ENCODE measurements around the gene PXMP4.

Gene PXMP4

GRCh38 chr20:33744181-33744580 lies 24.1 kb upstream of the PXMP4 start:
- TF ChIP-seq REST (IDR thresholded peaks at IDR 0.05; ENCODE audit: insufficient read depth in 1 of 2, low read depth in 2 of 2, low read length in 2 of 2) (no peak), TAF1 (IDR thresholded peaks at IDR 0.05; ENCODE audit: borderline replicate concordance, insufficient read depth, low read length) (no peak), FOXP2 (optimal IDR thresholded peaks at IDR 0.05; ENCODE audit: borderline replicate concordance, extremely low read depth, extremely low read length, insufficient read depth) (no peak), SIN3A (IDR thresholded peaks at IDR 0.05; ENCODE audit: borderline replicate concordance, insufficient read depth, low read length) (no peak), POLR2AphosphoS5 (IDR thresholded peaks at IDR 0.05; ENCODE audit: low read depth, low read length) (no peak)

DNA sequence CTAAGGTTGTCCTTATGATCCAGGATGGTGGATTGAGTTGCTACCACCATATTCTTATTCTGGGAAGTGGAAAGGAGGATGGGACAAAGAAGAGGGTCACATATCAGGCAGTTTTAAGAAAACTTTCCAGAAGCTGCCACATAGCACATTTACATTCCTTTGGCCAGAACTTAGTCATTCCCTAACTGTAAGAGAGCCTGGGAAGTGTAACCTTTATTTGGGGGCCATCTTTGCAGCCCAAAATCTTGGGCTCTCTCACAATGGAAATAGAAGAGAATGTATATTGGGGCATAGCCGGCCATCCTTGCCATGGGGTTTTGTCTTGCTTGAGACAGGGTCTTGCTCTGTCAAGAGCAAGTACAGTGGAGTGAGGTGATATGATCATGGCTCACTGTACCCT lies 20.1 kb upstream of the PXMP4 start:
- no peak for TF ChIP-seq POLR2AphosphoS5 (IDR thresholded peaks at IDR 0.05; ENCODE audit: low read depth, low read length)
- TF ChIP-seq SIN3A (IDR thresholded peaks at IDR 0.05; ENCODE audit: borderline replicate concordance, insufficient read depth, low read length): no peak
- no peak for TF ChIP-seq REST (IDR thresholded peaks at IDR 0.05; ENCODE audit: insufficient read depth in 1 of 2, low read depth in 2 of 2, low read length in 2 of 2)
- no peak for TF ChIP-seq FOXP2 (optimal IDR thresholded peaks at IDR 0.05; ENCODE audit: borderline replicate concordance, extremely low read depth, extremely low read length, insufficient read depth)
- no peak for TF ChIP-seq TAF1 (IDR thresholded peaks at IDR 0.05; ENCODE audit: borderline replicate concordance, insufficient read depth, low read length)

DNA sequence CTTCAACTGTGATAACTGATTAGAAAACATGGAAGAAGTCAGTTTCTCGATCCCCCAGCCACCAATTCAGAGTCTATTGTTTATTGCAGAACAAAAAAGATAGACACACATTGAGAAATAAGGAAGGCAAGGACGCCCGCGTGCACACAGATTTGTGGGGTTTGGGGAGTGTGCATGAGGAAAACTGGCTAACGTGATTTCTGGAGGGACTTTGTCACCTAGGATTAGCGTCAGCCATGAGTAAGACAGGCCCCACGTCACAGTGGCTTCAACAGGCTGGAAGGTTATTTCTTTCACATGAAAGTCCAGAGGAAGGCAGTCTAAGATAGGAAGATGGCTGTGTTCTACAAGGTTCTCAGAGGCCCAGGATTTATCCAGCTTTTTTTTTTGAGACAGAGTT lies 19.4 kb upstream of the PXMP4 start:
- TF ChIP-seq POLR2AphosphoS5 (IDR thresholded peaks at IDR 0.05; ENCODE audit: low read depth, low read length) (no peak), TAF1 (IDR thresholded peaks at IDR 0.05; ENCODE audit: borderline replicate concordance, insufficient read depth, low read length) (no peak), SIN3A (IDR thresholded peaks at IDR 0.05; ENCODE audit: borderline replicate concordance, insufficient read depth, low read length) (no peak), FOXP2 (optimal IDR thresholded peaks at IDR 0.05; ENCODE audit: borderline replicate concordance, extremely low read depth, extremely low read length, insufficient read depth) (no peak), REST (IDR thresholded peaks at IDR 0.05; ENCODE audit: insufficient read depth in 1 of 2, low read depth in 2 of 2, low read length in 2 of 2) (no peak)

DNA sequence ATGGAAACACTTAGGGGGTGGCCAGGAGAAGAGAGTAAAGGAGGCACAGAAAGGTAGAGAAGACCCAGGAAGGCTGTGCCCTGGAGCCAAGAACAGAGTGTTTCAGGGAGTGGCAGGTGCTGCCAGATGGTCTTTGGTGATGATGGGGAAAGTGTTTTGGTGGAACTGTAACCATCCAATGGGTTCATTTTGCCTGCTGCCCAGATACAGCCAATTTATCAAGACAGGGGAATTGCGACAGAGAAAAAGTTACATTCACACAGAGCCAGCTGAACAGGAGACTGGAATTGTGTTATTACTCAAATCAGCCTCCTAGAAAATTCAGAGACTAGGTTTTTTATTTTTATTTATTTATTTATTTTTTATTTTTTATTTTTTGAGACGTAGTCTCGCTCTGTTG lies 16.9 kb upstream of the PXMP4 start:
- no peak for TF ChIP-seq REST (IDR thresholded peaks at IDR 0.05; ENCODE audit: insufficient read depth in 1 of 2, low read depth in 2 of 2, low read length in 2 of 2)
- TF ChIP-seq POLR2AphosphoS5 (IDR thresholded peaks at IDR 0.05; ENCODE audit: low read depth, low read length): no peak
- no peak for TF ChIP-seq TAF1 (IDR thresholded peaks at IDR 0.05; ENCODE audit: borderline replicate concordance, insufficient read depth, low read length)
- no peak for TF ChIP-seq FOXP2 (optimal IDR thresholded peaks at IDR 0.05; ENCODE audit: borderline replicate concordance, extremely low read depth, extremely low read length, insufficient read depth)
- no peak for TF ChIP-seq SIN3A (IDR thresholded peaks at IDR 0.05; ENCODE audit: borderline replicate concordance, insufficient read depth, low read length)

Measured in PFSK-1 (cell line).